Esophagus squamous epithelium (tissue), 5 donors: Measurements from ENCODE around the gene RIN3. TPM values are rescaled to one million over a fixed set of nuclear protein-coding genes. Genes with fewer than 3 reads are reported as not detected.
A peak's percentile ranks its signal among the peaks of the same experiment; 100 is the strongest.

Experiments used
- DNase-seq: peaks from one replicate; lab custom pipeline; 2025; lab: John Stamatoyannopoulos, UW
- H3K27ac ChIP-seq, 4 donors: fragments of 200-600 bp; sonication (generic); one replicate each; pipeline ENCODE4 v1.5.1; 2016 to 2019; ENCODE audit warnings: mild to moderate bottlenecking in 1 of 4
- H3K27me3 ChIP-seq, 4 donors: fragments of 200-600 bp; sonication (generic); 1 replicate in 3 of 4; 2 replicates in 1 of 4; pipeline versions ENCODE4 v1.5.1 to v1.6.0; 2017 to 2021; ENCODE audit warnings: antibody characterized with exemption in 1 of 4
- H3K36me3 ChIP-seq, 3 donors: fragments of 200-600 bp; sonication (generic); one replicate each; pipeline ENCODE4 v1.5.1; 2016 to 2019
- H3K4me1 ChIP-seq, 3 donors: fragments of 200-600 bp; sonication (generic); one replicate each; pipeline ENCODE4 v1.5.1; 2017 to 2019
- H3K4me3 ChIP-seq, 4 donors: fragments of 200-600 bp; sonication (generic); 1 replicate in 3 of 4; 2 replicates in 1 of 4; pipeline ENCODE4 v1.5.1; 2016 to 2019; ENCODE audit warnings: mild to moderate bottlenecking in 2 of 4, moderate library complexity in 1 of 4
- H3K9me3 ChIP-seq, 3 donors: fragments of 200-600 bp; sonication (generic); one replicate each; pipeline ENCODE4 v1.5.1; 2016 to 2019
- POLR2A ChIP-seq, 4 donors: fragments of 450-650 bp; IDR thresholded peaks; one replicate each; pipeline ENCODE4 v1.6.1; 2017; ENCODE audit warnings: antibody characterized with exemption in 4 of 4, mild to moderate bottlenecking in 4 of 4, moderate library complexity in 3 of 4
- WGBS, 2 donors: methylation state at CpG; one replicate each; pipeline ENCODE4 v1.1.5; 2018; 5-methylcytosine and 5-hydroxymethylcytosine counted together
- intact Hi-C: fragments of 100-400 bp; cut with DNase I; formaldehyde crosslinking; loops from one replicate; pipeline ENCODE4 v1.15.0; 2022
- total RNA-seq, 4 donors: library from RNA; depleted of rRNA; stranded (reverse); fragments of >200 nt; gene quantifications; one replicate each; pipeline ENCODE4 v1.1.0, GENCODE V29; 2016
- TF ChIP-seq, protein P1 (sequence below), 6 experiments: fragments of 450-650 bp in 4 of 6; fragments of 200-600 bp in 2 of 6; sonication (generic) in 2 of 6; IDR thresholded peaks; one replicate each; pipeline ENCODE4 v1.5.1; 2016 to 2019; ENCODE audit warnings: antibody characterized with exemption in 6 of 6, mild to moderate bottlenecking in 4 of 6, moderate library complexity in 4 of 6
- donor health status: DM: yes; HTN: yes; CAD: no.

The RIN3 gene
- total RNA-seq, 4 donors from 2014 or later = 1.9 to 9.7 (median 4.4) TPM

DNA sequence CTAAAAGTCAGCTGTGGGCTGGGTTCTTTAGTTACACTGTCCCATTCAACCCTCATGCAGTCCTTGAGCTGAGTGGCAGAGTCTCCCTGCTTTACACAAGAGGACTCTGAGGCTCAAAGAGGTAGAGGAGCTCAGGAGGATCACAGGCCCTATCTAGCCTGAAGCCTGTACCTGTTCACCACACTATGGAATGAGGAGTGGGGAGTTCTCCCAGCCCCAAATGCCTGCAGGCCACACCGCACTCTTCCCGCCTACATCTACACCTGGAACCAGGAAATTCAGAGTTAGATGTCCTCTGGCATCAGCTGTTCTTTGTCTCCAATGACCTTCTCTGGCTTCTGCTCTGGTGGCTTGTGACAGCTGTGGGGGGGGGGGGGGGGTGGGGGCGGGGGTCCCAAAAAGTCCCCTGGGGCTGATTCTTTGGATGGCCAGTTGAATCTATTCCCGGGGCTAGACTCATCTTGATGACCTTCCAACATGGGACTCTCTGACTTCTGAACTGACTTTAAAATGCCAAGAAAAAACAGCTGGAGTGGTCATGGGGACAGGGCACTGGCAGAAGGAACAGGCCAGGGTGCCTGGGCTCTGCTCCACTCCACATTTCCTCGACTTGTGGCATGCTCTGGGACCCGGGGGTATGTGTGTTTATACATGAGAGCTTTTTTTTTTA lies 30.6 kb downstream of the RIN3 start:
- H3K36me3 ChIP-seq = no peaks in the 10 kb centered on the region
- WGBS, 2 donors = 49 to 67% methylated on average over 5 to 6 of the region's 6 CpGs
- H3K27me3 ChIP-seq = no peaks in the 10 kb centered on the region
- DNase-seq = no peak
- H3K27ac ChIP-seq = peak overlapping the region in 2 of 4 donors; percentile 36 to 44
- intact Hi-C loops = no loop called here
- TF ChIP-seq, protein P1, sequence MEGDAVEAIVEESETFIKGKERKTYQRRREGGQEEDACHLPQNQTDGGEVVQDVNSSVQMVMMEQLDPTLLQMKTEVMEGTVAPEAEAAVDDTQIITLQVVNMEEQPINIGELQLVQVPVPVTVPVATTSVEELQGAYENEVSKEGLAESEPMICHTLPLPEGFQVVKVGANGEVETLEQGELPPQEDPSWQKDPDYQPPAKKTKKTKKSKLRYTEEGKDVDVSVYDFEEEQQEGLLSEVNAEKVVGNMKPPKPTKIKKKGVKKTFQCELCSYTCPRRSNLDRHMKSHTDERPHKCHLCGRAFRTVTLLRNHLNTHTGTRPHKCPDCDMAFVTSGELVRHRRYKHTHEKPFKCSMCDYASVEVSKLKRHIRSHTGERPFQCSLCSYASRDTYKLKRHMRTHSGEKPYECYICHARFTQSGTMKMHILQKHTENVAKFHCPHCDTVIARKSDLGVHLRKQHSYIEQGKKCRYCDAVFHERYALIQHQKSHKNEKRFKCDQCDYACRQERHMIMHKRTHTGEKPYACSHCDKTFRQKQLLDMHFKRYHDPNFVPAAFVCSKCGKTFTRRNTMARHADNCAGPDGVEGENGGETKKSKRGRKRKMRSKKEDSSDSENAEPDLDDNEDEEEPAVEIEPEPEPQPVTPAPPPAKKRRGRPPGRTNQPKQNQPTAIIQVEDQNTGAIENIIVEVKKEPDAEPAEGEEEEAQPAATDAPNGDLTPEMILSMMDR (IDR thresholded peaks at IDR 0.05) = no peak
- no peak for TF ChIP-seq POLR2A (IDR thresholded peaks at IDR 0.05)
- H3K4me3 ChIP-seq = no peak overlapping the region
- no peaks in the 10 kb centered on the region for H3K9me3 ChIP-seq
- H3K4me1 ChIP-seq = peaks cover 0 to 29% (median 13%) of the 10 kb centered on the region in 3 donors

- intact Hi-C loops = no loop called here
- no peak for TF ChIP-seq POLR2A (IDR thresholded peaks at IDR 0.05)
- TF ChIP-seq, protein P1 (IDR thresholded peaks at IDR 0.05) = no peak
- WGBS, 2 donors = 49 to 75% methylated on average over 7 of the region's 7 CpGs
- H3K4me3 ChIP-seq = no peak overlapping the region
- H3K36me3 ChIP-seq = no peaks in the 10 kb centered on the region
- H3K9me3 ChIP-seq = no peaks in the 10 kb centered on the region
- no peaks in the 10 kb centered on the region for H3K27me3 ChIP-seq
- no peak for DNase-seq
- peak overlapping the region in 1 of 4 donors; percentile 54 for H3K27ac ChIP-seq
- H3K4me1 ChIP-seq = peaks cover 0 to 20% (median 5%) of the 10 kb centered on the region in 3 donors
Measured at GRCh38 chr14:92546347-92547053, 32.9 kb downstream of the RIN3 start.

DNA sequence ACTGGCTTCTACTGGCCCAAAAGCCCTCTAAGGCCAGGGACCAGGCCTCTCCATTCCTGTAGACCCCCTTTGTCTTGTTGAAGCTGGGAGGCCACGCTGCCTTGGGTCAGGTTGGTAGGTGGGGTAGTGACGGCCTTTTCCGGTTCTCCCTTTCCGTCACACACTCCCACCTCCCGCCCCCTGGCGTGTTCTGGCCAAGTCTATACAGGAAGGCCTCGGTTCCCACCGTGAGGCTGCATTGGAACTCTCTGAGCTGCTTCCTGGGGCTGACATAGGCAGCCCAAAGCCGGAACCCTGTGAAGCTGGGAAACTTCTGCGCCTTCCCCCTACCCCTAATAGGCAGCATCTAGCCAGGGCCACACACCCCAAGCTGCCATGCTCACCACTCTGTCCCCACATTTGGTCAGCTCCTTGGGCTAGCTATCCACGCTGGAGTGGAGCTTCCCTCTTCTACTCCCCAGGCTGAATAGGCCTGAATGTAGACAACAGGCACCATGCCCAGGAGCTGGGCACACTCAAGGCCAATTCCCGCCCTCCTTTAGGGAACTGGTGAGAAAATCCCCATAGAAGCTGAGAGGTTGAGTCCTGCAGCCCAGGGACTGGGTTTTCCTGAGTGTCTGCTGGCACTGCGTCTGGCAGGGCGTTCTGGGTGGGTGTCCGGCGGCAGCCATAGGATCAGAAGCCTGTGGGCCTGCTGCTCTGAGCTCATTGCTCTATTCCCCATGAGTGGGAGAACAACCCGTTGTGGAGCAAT lies 35.7 kb downstream of the RIN3 start:
- intact Hi-C loops = no loop called here
- no peak for DNase-seq
- H3K27ac ChIP-seq = peak overlapping the region; percentile 43 to 87 (median 69)
- no peaks in the 10 kb centered on the region for H3K9me3 ChIP-seq
- TF ChIP-seq, protein P1 (IDR thresholded peaks at IDR 0.05) = no peak
- TF ChIP-seq POLR2A (IDR thresholded peaks at IDR 0.05) = no peak
- peak overlapping the region in 1 of 4 donors; percentile 25 for H3K4me3 ChIP-seq
- H3K4me1 ChIP-seq = peaks cover 0 to 38% (median 12%) of the 10 kb centered on the region in 3 donors
- no peaks in the 10 kb centered on the region for H3K36me3 ChIP-seq
- H3K27me3 ChIP-seq = no peaks in the 10 kb centered on the region
- 70 to 76% methylated on average over 4 of the region's 17 CpGs for WGBS, 2 donors

DNA sequence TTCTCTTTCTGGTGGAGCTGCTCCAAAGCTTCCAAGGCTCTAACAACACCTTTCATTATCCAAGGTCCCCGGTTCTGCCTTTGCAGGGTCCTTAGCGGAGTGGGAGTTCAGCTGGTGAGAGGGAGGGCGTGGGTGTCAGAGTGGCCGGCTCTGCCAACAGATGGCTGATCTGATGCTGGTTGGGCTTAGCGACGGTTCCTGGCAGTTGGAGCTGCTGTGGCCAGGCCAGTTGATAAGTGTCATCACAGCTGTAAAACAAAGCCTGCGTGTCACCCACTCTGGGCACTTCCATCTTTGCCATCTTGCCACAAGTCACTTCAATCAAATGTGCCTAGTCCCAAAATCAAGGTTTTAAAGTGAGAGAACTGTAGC lies 36.3 kb downstream of the RIN3 start:
- intact Hi-C loops = no loop called here
- peak overlapping the region in 1 of 4 donors; percentile 25 for H3K4me3 ChIP-seq
- H3K36me3 ChIP-seq = no peaks in the 10 kb centered on the region
- DNase-seq = no peak
- peaks cover 0 to 38% (median 12%) of the 10 kb centered on the region in 3 donors for H3K4me1 ChIP-seq
- no peaks in the 10 kb centered on the region for H3K9me3 ChIP-seq
- 50 to 58% methylated on average over 1 to 6 of the region's 7 CpGs for WGBS, 2 donors
- peak overlapping the region; percentile 43 to 87 (median 69) for H3K27ac ChIP-seq
- no peaks in the 10 kb centered on the region for H3K27me3 ChIP-seq
- TF ChIP-seq POLR2A (IDR thresholded peaks at IDR 0.05) = no peak
- TF ChIP-seq, protein P1 (IDR thresholded peaks at IDR 0.05) = no peak
